Thoracic aorta (tissue), 2 donors: ENCODE measurements around the gene ATXN7. TPM values are rescaled to one million over a fixed set of nuclear protein-coding genes. Genes with fewer than 3 reads are reported as not detected.

Experiments used
- ATAC-seq: fragments of 150-250 bp; one replicate; pipeline ENCODE4 v1.8.0; 2017; ENCODE audit warnings: low read depth; ENCODE audit not compliant: insufficient number of reproducible peaks, low FRiP score
- DNase-seq: peaks from one replicate; pipeline ENCODE4 v3.0.0-alpha.2; 2020; ENCODE audit warnings: low spot score
- H3K27ac ChIP-seq, 2 donors: fragments of 200-600 bp; sonication (generic); 1 replicate in 1 of 2; 2 replicates in 1 of 2; pipeline ENCODE4 v1.5.1; 2016; ENCODE audit warnings: mild to moderate bottlenecking in 2 of 2, moderate library complexity in 2 of 2
- H3K27me3 ChIP-seq: fragments of 200-600 bp; sonication (generic); replicated peaks from 2 replicates; pipeline ENCODE4 v1.6.0; 2016; ENCODE audit warnings: mild to moderate bottlenecking; ENCODE audit not compliant: insufficient read depth
- H3K36me3 ChIP-seq: fragments of 200-600 bp; sonication (generic); one replicate; pipeline ENCODE4 v1.5.1; 2016
- H3K4me1 ChIP-seq, 2 donors: fragments of 200-600 bp; sonication (generic); 1 replicate in 1 of 2; 2 replicates in 1 of 2; pipeline versions ENCODE4 v1.5.1 to v1.6.0; 2016; ENCODE audit warnings: low read depth in 2 of 2, mild to moderate bottlenecking in 1 of 2; ENCODE audit not compliant: control insufficient read depth in 1 of 2
- H3K4me3 ChIP-seq: fragments of 200-600 bp; sonication (generic); 2 replicates; pipeline ENCODE4 v1.5.1; 2016; ENCODE audit warnings: mild to moderate bottlenecking
- H3K9me3 ChIP-seq: fragments of 200-600 bp; sonication (generic); 2 replicates; pipeline ENCODE4 v1.5.1; 2016
- CTCF ChIP-seq: fragments of 200-600 bp; sonication (generic); IDR thresholded peaks from one replicate; pipeline ENCODE4 v1.5.1; 2019; ENCODE audit warnings: antibody characterized with exemption
- total RNA-seq, 2 donors: library from RNA; depleted of rRNA; stranded (reverse); fragments of >200 nt; gene quantifications; one replicate each; pipeline versions ENCODE4 v1.1.0 to v1.2.3, GENCODE V29; 2016

The ATXN7 gene
- total RNA-seq, 2 donors from 2014 or later = 32.5 to 38.4 TPM

- no peak for TF ChIP-seq CTCF
- ATAC-seq = no peak
- H3K4me3 ChIP-seq = no peak overlapping the region
- no peaks in the 10 kb centered on the region for H3K36me3 ChIP-seq
- peaks cover 23 to 35% of the 10 kb centered on the region in 2 donors for H3K4me1 ChIP-seq
- DNase-seq = no peak
- H3K27me3 ChIP-seq = no peaks in the 10 kb centered on the region
- no peaks in the 10 kb centered on the region for H3K9me3 ChIP-seq
- no peak overlapping the region for H3K27ac ChIP-seq
Measured at GRCh38 chr3:63892773-63893352, 29.2 kb downstream of the ATXN7 start.

GRCh38 chr3:63895422-63896189, 31.9 kb downstream of the ATXN7 start:
- peaks cover 23 to 35% of the 10 kb centered on the region in 2 donors for H3K4me1 ChIP-seq
- peaks cover 2% of the 10 kb centered on the region for H3K36me3 ChIP-seq
- peak overlapping the region in 1 of 2 donors; percentile 15 for H3K27ac ChIP-seq
- H3K4me3 ChIP-seq = no peak overlapping the region
- DNase-seq (no peak), ATAC-seq (no peak)
- H3K27me3 ChIP-seq = no peaks in the 10 kb centered on the region
- H3K9me3 ChIP-seq = no peaks in the 10 kb centered on the region
- TF ChIP-seq CTCF = no peak

- Histone ChIP-seq H3K4me1 (peaks cover 23 to 35% of the 10 kb centered on the region in 2 donors), H3K27ac (no peak overlapping the region), H3K27me3 (no peaks in the 10 kb centered on the region), H3K9me3 (no peaks in the 10 kb centered on the region), H3K36me3 (peaks cover 2% of the 10 kb centered on the region), H3K4me3 (no peak overlapping the region)
- no peak for DNase-seq
- ATAC-seq = no peak
- no peak for TF ChIP-seq CTCF
Measured at GRCh38 chr3:63896332-63897030, 32.8 kb downstream of the ATXN7 start.

GRCh38 chr3:63900010-63900409, 36.3 kb downstream of the ATXN7 start:
- no peak overlapping the region for H3K4me3 ChIP-seq
- H3K36me3 ChIP-seq = peaks cover 2% of the 10 kb centered on the region
- no peaks in the 10 kb centered on the region for H3K27me3 ChIP-seq
- ATAC-seq (no peak), DNase-seq (no peak)
- no peak overlapping the region for H3K27ac ChIP-seq
- H3K4me1 ChIP-seq = peaks cover 9 to 22% of the 10 kb centered on the region in 2 donors
- H3K9me3 ChIP-seq = no peaks in the 10 kb centered on the region
- no peak for TF ChIP-seq CTCF

GRCh38 chr3:63900459-63900858, 36.8 kb downstream of the ATXN7 start:
- TF ChIP-seq CTCF = no peak
- H3K9me3 ChIP-seq = no peaks in the 10 kb centered on the region
- peaks cover 2% of the 10 kb centered on the region for H3K36me3 ChIP-seq
- no peak for DNase-seq
- no peak overlapping the region for H3K27ac ChIP-seq
- no peak for ATAC-seq
- H3K27me3 ChIP-seq = no peaks in the 10 kb centered on the region
- H3K4me1 ChIP-seq = peaks cover 6 to 18% of the 10 kb centered on the region in 2 donors
- no peak overlapping the region for H3K4me3 ChIP-seq
